Fibroblast of lung (primary cell): ENCODE measurements around the gene UGT1A3. TPM values are rescaled to one million over a fixed set of nuclear protein-coding genes. Genes with fewer than 3 reads are reported as not detected.

ENCODE experiments used
- DNase-seq, 2 donors: peaks; one replicate each; pipeline versions ENCODE4 v3.0.0 to v3.0.0-alpha.2; 2010; ENCODE audit warnings: low read depth in 2 of 2
- H2AFZ ChIP-seq: 2 replicates; pipeline ENCODE4 v1.5.1; 2012; ENCODE audit warnings: low read length, control low read depth, inconsistent platforms
- H3K27ac ChIP-seq: 2 replicates; pipeline ENCODE4 v1.5.1; 2011; ENCODE audit warnings: low read length, control low read depth; ENCODE audit not compliant: insufficient read depth
- H3K27me3 ChIP-seq: 2 replicates; pipeline ENCODE4 v1.5.1; 2011; ENCODE audit warnings: mild to moderate bottlenecking, low read length; ENCODE audit not compliant: control insufficient read depth, insufficient read depth
- H3K36me3 ChIP-seq: 2 replicates; pipeline ENCODE4 v1.5.1; 2011; ENCODE audit warnings: low read length; ENCODE audit not compliant: control insufficient read depth, insufficient read depth
- H3K4me1 ChIP-seq: 2 replicates; pipeline ENCODE4 v1.5.1; 2011; ENCODE audit warnings: low read length; ENCODE audit not compliant: control insufficient read depth, insufficient read depth; ENCODE audit errors: extremely low read depth
- H3K4me2 ChIP-seq: 2 replicates; pipeline ENCODE4 v1.5.1; 2011; ENCODE audit warnings: low read length, control low read depth; ENCODE audit not compliant: insufficient read depth; ENCODE audit errors: extremely low read depth
- H3K4me3 ChIP-seq, 4 experiments: fragments of 200-600 bp in 1 of 4; sonication (generic) in 1 of 4; replicated peaks in 1 of 4; 2 replicates each; pipeline ENCODE4 v1.5.1; 2011 to 2016; ENCODE audit warnings: low read length in 4 of 4, low read depth in 3 of 4, mild to moderate bottlenecking in 3 of 4, control low read depth in 2 of 4, inconsistent platforms in 1 of 4, mixed read lengths in 1 of 4; ENCODE audit not compliant: insufficient read depth in 1 of 4; ENCODE audit errors: control extremely low read depth in 1 of 4
- H3K79me2 ChIP-seq: 2 replicates; pipeline ENCODE4 v1.5.1; 2012; ENCODE audit warnings: mild to moderate bottlenecking, low read length, inconsistent platforms; ENCODE audit not compliant: control insufficient read depth, insufficient read depth
- H3K9ac ChIP-seq: 2 replicates; pipeline ENCODE4 v1.5.1; 2011; ENCODE audit warnings: mild to moderate bottlenecking, low read length, control low read depth; ENCODE audit not compliant: insufficient read depth
- H3K9me3 ChIP-seq: 2 replicates; pipeline ENCODE4 v1.5.1; 2012; ENCODE audit warnings: low read depth, low read length; ENCODE audit not compliant: control insufficient read depth, insufficient read depth
- H4K20me1 ChIP-seq: 2 replicates; pipeline ENCODE4 v1.5.1; 2011; ENCODE audit warnings: low read length; ENCODE audit not compliant: control insufficient read depth, insufficient read depth; ENCODE audit errors: extremely low read depth
- EZH2 ChIP-seq: IDR thresholded peaks from 2 replicates; pipeline ENCODE4 v1.5.1; 2012; ENCODE audit warnings: low read length, control low read depth, mild to moderate bottlenecking; ENCODE audit errors: missing control alignments
- polyA plus RNA-seq, 2 donors: library from polyadenylated mRNA; depleted of rRNA in 1 of 2; stranded (reverse) in 1 of 2; unstranded in 1 of 2; fragments of >200 nt; gene quantifications; 2 replicates each; pipeline ENCODE4 v1.2.1, GENCODE V29; 2011 to 2012; ENCODE audit warnings: missing spikeins in 1 of 2
- total RNA-seq: library from RNA; depleted of rRNA; stranded (reverse); fragments of >200 nt; gene quantifications from 2 replicates; pipeline ENCODE4 v1.2.1, GENCODE V29; 2014
- TF ChIP-seq, protein P1 (sequence below), 2 donors: IDR thresholded peaks in 1 of 2; conservative IDR thresholded peaks in 1 of 2; 1 replicate in 1 of 2; 2 replicates in 1 of 2; pipeline ENCODE4 v1.5.1; 2011 to 2012; ENCODE audit warnings: low read length in 2 of 2, control low read depth in 1 of 2, inconsistent platforms in 1 of 2, low read depth in 1 of 2, mild to moderate bottlenecking in 1 of 2

The UGT1A3 gene
- total and polyA plus RNA-seq, 2 donors (not counting 1 experiment from before 2014, with no cell fraction given), result not detected

GRCh38 chr2:233772583-233772982 is 43.7 kb downstream of the UGT1A3 start:
- H2AFZ ChIP-seq, result no peak overlapping the region
- no peaks in the 10 kb centered on the region for H3K79me2 ChIP-seq
- H4K20me1 ChIP-seq, result no peaks in the 10 kb centered on the region
- H3K4me3 ChIP-seq, result no peak overlapping the region
- H3K4me1 ChIP-seq, result no peaks in the 10 kb centered on the region
- H3K27ac ChIP-seq, result no peak overlapping the region
- no peak overlapping the region for H3K9ac ChIP-seq
- no peaks in the 10 kb centered on the region for H3K36me3 ChIP-seq
- no peaks in the 10 kb centered on the region for H3K9me3 ChIP-seq
- H3K4me2 ChIP-seq, result no peak overlapping the region
- no peak for DNase-seq
- H3K27me3 ChIP-seq, result no peaks in the 10 kb centered on the region
- TF ChIP-seq, protein P1, sequence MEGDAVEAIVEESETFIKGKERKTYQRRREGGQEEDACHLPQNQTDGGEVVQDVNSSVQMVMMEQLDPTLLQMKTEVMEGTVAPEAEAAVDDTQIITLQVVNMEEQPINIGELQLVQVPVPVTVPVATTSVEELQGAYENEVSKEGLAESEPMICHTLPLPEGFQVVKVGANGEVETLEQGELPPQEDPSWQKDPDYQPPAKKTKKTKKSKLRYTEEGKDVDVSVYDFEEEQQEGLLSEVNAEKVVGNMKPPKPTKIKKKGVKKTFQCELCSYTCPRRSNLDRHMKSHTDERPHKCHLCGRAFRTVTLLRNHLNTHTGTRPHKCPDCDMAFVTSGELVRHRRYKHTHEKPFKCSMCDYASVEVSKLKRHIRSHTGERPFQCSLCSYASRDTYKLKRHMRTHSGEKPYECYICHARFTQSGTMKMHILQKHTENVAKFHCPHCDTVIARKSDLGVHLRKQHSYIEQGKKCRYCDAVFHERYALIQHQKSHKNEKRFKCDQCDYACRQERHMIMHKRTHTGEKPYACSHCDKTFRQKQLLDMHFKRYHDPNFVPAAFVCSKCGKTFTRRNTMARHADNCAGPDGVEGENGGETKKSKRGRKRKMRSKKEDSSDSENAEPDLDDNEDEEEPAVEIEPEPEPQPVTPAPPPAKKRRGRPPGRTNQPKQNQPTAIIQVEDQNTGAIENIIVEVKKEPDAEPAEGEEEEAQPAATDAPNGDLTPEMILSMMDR (conservative IDR thresholded peaks at IDR 0.05 in 1 of 2, IDR thresholded peaks at IDR 0.05 in 1 of 2; ENCODE audit: low read depth in 1 of 2, low read length in 2 of 2), result no peak
- TF ChIP-seq EZH2, result no peak

- H3K9ac ChIP-seq, result no peak overlapping the region
- no peak overlapping the region for H3K27ac ChIP-seq
- H3K4me3 ChIP-seq, result no peak overlapping the region
- TF ChIP-seq, protein P1 (conservative IDR thresholded peaks at IDR 0.05 in 1 of 2, IDR thresholded peaks at IDR 0.05 in 1 of 2; ENCODE audit: low read depth in 1 of 2, low read length in 2 of 2), result no peak
- TF ChIP-seq EZH2, result no peak
- no peaks in the 10 kb centered on the region for H3K79me2 ChIP-seq
- no peaks in the 10 kb centered on the region for H3K36me3 ChIP-seq
- no peaks in the 10 kb centered on the region for H3K9me3 ChIP-seq
- H3K4me1 ChIP-seq, result no peaks in the 10 kb centered on the region
- no peak overlapping the region for H2AFZ ChIP-seq
- no peak overlapping the region for H3K4me2 ChIP-seq
- H3K27me3 ChIP-seq, result no peaks in the 10 kb centered on the region
- DNase-seq, result no peak
- H4K20me1 ChIP-seq, result no peaks in the 10 kb centered on the region
These were observed 45.0 kb downstream of the UGT1A3 start for GRCh38 chr2:233773854-233774253.

DNA sequence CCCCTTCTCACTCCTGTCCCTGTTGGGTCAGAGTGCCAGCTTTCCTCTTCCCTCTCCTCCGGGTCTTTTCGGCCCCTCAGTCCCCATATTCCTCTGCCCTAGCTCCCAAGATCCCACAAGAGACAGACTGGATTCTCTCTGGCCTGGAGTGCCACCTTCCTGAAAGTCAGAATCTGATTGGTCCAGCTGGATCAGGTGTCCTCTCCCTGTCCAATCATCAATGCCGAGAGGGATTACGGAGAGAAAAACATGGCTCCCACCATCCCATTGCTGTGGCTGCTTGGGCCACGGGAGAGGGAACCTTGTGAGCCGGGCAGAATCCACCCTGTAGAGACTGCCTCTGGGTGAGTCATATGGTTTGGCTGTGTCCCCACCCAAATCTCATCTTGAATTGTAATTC is 46.6 kb downstream of the UGT1A3 start:
- no peak overlapping the region for H2AFZ ChIP-seq
- no peaks in the 10 kb centered on the region for H3K4me1 ChIP-seq
- H3K9me3 ChIP-seq, result no peaks in the 10 kb centered on the region
- H3K27me3 ChIP-seq, result no peaks in the 10 kb centered on the region
- no peaks in the 10 kb centered on the region for H3K79me2 ChIP-seq
- H3K27ac ChIP-seq, result no peak overlapping the region
- DNase-seq, result no peak
- H3K4me3 ChIP-seq, result no peak overlapping the region
- no peaks in the 10 kb centered on the region for H3K36me3 ChIP-seq
- TF ChIP-seq EZH2, result no peak
- TF ChIP-seq, protein P1 (conservative IDR thresholded peaks at IDR 0.05 in 1 of 2, IDR thresholded peaks at IDR 0.05 in 1 of 2; ENCODE audit: low read depth in 1 of 2, low read length in 2 of 2), result no peak
- H4K20me1 ChIP-seq, result no peaks in the 10 kb centered on the region
- no peak overlapping the region for H3K9ac ChIP-seq
- H3K4me2 ChIP-seq, result no peak overlapping the region
